Measurements from ENCODE around the gene LETM1. TPM values are rescaled to one million over a fixed set of nuclear protein-coding genes. Genes with fewer than 3 reads are reported as not detected.

LETM1 gene
- total RNA-seq, 2 donors from 2014 or later, result 32.1 to 34.5 TPM

DNA sequence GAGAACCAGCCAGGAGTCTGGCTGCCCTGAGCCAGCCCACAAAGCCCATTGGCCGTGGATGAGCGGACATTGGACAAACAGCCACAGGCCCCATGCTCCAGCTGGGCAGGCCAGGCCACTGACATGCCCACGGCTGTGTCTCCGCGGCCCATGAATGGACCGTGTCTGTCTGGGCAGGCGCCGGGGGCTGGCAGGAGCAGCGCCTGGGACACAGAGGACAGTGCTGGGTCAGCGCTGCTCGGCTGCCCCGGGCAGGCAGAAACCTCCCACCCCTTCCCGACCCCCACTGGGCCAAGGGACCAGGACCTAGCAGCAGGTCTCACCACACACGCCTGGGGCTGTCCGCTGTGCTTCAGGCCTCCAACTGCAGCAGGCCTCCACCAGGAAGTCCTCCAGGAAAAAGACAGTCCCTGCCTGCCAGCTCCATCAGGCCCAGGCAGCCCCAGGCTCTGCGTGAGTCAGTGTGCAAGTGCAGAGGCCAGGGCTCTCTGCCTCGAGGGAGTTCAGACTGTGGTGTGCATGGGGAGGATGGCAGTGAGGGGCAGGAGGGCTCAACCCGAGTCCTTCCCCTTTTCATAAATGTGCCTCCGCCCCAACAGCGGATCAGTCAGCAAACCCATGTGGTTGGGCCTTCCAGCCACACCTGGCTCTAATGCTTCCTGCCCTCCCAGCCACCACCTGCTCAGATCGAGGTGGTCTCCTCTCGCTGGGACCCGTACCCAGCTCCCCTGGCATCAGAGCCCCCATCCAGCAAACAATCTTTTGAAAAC, 80.0 kb downstream of the LETM1 start:
- Histone ChIP-seq H3K4me1 (peaks cover 0 to 7% of the 10 kb centered on the region in 2 donors), H3K36me3 (no peaks in the 10 kb centered on the region), H3K27me3 (no peaks in the 10 kb centered on the region), H3K9me3 (no peaks in the 10 kb centered on the region), H3K4me3 (no peak overlapping the region), H3K27ac (no peak overlapping the region)
- TF ChIP-seq, protein P1, sequence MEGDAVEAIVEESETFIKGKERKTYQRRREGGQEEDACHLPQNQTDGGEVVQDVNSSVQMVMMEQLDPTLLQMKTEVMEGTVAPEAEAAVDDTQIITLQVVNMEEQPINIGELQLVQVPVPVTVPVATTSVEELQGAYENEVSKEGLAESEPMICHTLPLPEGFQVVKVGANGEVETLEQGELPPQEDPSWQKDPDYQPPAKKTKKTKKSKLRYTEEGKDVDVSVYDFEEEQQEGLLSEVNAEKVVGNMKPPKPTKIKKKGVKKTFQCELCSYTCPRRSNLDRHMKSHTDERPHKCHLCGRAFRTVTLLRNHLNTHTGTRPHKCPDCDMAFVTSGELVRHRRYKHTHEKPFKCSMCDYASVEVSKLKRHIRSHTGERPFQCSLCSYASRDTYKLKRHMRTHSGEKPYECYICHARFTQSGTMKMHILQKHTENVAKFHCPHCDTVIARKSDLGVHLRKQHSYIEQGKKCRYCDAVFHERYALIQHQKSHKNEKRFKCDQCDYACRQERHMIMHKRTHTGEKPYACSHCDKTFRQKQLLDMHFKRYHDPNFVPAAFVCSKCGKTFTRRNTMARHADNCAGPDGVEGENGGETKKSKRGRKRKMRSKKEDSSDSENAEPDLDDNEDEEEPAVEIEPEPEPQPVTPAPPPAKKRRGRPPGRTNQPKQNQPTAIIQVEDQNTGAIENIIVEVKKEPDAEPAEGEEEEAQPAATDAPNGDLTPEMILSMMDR (IDR thresholded peaks at IDR 0.05), result no peak
- DNase-seq (ENCODE audit: low spot score), result no peak

DNA sequence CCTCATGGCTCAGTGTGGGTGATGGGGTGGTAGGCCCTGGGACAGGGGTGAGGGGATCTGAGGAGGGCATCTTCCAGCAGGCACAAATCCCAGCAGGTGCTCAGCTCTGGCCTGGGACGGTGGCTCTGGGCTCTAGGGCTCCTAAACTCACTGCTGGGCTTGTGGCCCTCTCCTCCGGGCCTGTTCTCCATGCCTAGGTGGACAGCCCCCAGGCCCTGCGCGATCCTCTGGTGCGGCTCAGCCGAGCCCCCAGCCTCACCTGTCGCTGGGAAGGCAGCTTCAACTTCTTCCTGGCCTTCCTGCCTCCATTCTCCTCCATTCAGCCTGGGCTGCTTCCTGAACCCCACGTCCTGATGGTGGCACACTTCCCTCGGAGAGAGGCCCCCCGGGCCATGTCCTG, 82.2 kb downstream of the LETM1 start:
- H3K4me3 ChIP-seq, result no peak overlapping the region
- no peaks in the 10 kb centered on the region for H3K36me3 ChIP-seq
- TF ChIP-seq, protein P1 (IDR thresholded peaks at IDR 0.05), result no peak
- H3K4me1 ChIP-seq, result peaks cover 0 to 7% of the 10 kb centered on the region in 2 donors
- no peak overlapping the region for H3K27ac ChIP-seq
- no peaks in the 10 kb centered on the region for H3K27me3 ChIP-seq
- DNase-seq (ENCODE audit: low spot score), result no peak
- H3K9me3 ChIP-seq, result no peaks in the 10 kb centered on the region

DNA sequence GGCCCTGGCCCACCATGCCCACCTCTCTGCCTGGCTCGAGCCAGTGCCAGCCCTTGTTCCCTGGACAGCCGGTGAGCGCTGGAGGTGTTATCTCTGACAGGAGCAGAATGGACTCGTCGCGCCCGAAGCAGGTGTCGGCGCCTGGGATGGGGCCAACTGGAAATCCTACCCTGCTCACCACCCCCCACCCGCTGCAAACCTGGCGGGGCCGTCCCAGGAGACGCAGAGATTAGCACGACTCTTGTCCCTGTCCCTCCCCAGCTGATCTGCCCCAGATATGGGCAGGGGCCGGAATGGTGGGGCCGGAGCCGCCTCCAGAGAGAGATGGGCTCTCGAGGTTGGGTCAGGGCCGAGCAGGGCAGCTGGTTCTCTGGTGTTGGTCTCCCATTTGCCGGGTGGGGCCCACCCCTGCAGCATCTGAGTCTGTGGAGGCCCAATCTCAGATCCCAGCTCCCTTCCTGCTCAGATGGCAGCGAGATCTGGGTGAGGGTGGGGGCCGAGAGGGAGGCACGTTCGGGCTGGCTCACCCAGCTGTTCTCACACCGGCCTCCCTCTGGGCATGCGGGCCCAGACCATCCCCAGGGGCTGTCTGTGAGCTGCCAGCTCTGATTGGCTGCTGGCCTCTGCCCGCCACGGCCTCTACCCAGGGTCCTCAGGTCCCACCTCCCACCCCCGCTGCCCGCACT, 83.0 kb downstream of the LETM1 start:
- H3K9me3 ChIP-seq, result no peaks in the 10 kb centered on the region
- TF ChIP-seq, protein P1 (IDR thresholded peaks at IDR 0.05), result no peak
- H3K36me3 ChIP-seq, result no peaks in the 10 kb centered on the region
- no peak overlapping the region for H3K27ac ChIP-seq
- H3K27me3 ChIP-seq, result no peaks in the 10 kb centered on the region
- no peak overlapping the region for H3K4me3 ChIP-seq
- peaks cover 0 to 3% of the 10 kb centered on the region in 2 donors for H3K4me1 ChIP-seq
- no peak for DNase-seq (ENCODE audit: low spot score)

DNA sequence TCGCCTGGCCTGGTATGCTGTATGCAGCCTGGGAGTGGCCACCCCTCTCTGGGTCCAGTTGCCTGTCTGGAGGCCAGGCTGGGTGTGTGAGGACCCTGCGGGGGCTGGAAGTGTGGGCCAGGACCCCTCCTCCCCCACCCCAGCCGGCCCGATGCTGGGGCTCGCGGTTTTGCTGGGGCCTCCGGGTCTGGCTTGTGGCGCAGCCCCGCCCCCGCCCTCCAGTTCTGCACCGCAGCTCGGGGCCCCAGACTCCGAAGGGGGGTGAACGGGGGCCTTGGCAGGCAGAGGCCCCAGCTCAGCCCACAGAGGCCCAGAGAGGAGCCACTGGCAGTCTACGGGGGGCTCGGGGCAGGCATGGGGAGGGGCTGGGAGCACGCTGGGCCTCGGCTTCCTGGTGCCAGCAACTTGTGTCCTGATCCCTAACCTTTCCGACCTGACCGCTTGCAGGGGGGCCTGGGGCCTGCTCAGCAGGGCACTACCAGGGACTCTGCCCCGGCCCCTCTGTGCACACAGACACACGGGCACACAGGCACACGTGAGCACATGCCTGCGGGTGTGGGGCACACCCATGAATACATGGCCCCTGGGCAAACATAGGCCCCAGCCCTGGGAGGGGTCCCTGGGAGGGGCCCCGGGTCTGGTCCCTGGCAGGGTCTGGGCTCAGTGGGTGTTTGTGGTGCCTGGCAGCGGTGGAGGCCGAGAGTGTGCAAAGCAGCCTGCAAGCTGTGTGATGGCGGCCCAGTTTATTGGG, 84.2 kb downstream of the LETM1 start:
- Histone ChIP-seq H3K27me3 (no peaks in the 10 kb centered on the region), H3K36me3 (no peaks in the 10 kb centered on the region), H3K27ac (no peak overlapping the region), H3K9me3 (no peaks in the 10 kb centered on the region), H3K4me1 (peaks cover 0 to 4% of the 10 kb centered on the region in 2 donors), H3K4me3 (no peak overlapping the region)
- DNase-seq (ENCODE audit: low spot score), result no peak
- TF ChIP-seq, protein P1 (IDR thresholded peaks at IDR 0.05), result no peak

DNA sequence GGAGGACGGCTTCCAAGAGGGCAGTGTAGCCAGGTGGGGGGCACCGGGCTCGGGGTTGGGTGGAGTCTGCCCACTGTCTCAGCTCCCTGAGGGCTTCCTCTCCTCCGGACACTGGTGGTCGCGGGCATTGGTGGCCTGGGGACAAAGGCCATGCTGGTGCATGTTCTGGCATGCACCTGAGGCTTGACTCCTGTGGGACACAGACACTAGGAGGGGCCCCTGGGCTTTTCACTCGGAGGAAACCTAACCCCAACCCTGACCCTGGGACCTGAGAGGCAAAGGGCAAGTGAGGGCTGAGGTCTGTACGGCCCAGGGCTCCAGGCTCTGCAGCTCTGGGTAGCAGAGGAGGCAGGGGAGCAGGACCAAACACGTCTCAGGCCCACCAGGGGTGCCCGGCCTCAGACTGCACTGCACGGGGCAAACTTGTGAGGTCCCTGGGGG, 85.1 kb downstream of the LETM1 start:
- no peaks in the 10 kb centered on the region for H3K9me3 ChIP-seq
- DNase-seq (ENCODE audit: low spot score), result no peak
- no peaks in the 10 kb centered on the region for H3K27me3 ChIP-seq
- H3K4me1 ChIP-seq, result peaks cover 0 to 9% of the 10 kb centered on the region in 2 donors
- no peak overlapping the region for H3K27ac ChIP-seq
- TF ChIP-seq, protein P1 (IDR thresholded peaks at IDR 0.05), result no peak
- H3K36me3 ChIP-seq, result no peaks in the 10 kb centered on the region
- H3K4me3 ChIP-seq, result no peak overlapping the region

Data from right atrium auricular region (tissue), 2 donors.